WTC11 (cell line): ENCODE results near the gene TMEM59L. TPM values are rescaled to one million over a fixed set of nuclear protein-coding genes. Genes with fewer than 3 reads are reported as not detected.
A peak's percentile ranks its signal among the peaks of the same experiment; 100 is the strongest.

ENCODE experiments used
- ATAC-seq: fragments of 200-7000 bp; cut with Tn5 transposase; 2 replicates; pipeline ENCODE4 v1.10.0; 2021; ENCODE audit warnings: mild to moderate bottlenecking, moderate library complexity
- CTCF ChIA-PET: fragments of 300-600 bp; sonication (Branson Sonifier 250); formaldehyde crosslinking; loops from one replicate; lab custom pipeline; 2021; ENCODE audit warnings: antibody characterized with exemption; lab: Charles Lee
- POLR2A ChIA-PET: fragments of 350-600 bp; sonication (Branson Sonifier 250); formaldehyde crosslinking; loops from one replicate; lab custom pipeline; 2021; ENCODE audit warnings: antibody characterized with exemption; lab: Charles Lee
- DNase-seq: peaks from one replicate; pipeline ENCODE4 v3.0.0; 2021; ENCODE audit warnings: low spot score
- H3K27ac Mint-ChIP-seq: 2 replicates; pipeline ENCODE4 v1.8.0; 2021; ENCODE audit warnings: mixed read lengths
- H3K27me3 Mint-ChIP-seq: 2 replicates; pipeline ENCODE4 v1.8.0; 2021; ENCODE audit warnings: low read depth, mild to moderate bottlenecking, moderate library complexity, mixed read lengths
- H3K36me3 Mint-ChIP-seq: 2 replicates; pipeline ENCODE4 v1.8.0; 2021; ENCODE audit warnings: mixed read lengths
- H3K4me1 Mint-ChIP-seq: 2 replicates; pipeline ENCODE4 v1.8.0; 2022; ENCODE audit warnings: mixed read lengths
- H3K4me3 Mint-ChIP-seq: 2 replicates; pipeline ENCODE4 v1.8.0; 2021; ENCODE audit warnings: mild to moderate bottlenecking, moderate library complexity, mixed read lengths
- H3K9me3 Mint-ChIP-seq: 2 replicates; pipeline ENCODE4 v1.8.0; 2021; ENCODE audit warnings: mixed read lengths
- ATF1 ChIP-seq: sonication (generic); formaldehyde crosslinking; IDR thresholded peaks from 2 replicates; pipeline ENCODE4 v1.8.1; 2023; ENCODE audit warnings: mild to moderate bottlenecking, moderate library complexity, missing genetic modification reagents
- CBFB ChIP-seq: sonication (generic); formaldehyde crosslinking; IDR thresholded peaks from 2 replicates; pipeline ENCODE4 v1.8.1; 2022; ENCODE audit warnings: mild to moderate bottlenecking, low read depth, missing genetic modification reagents
- CREB1 ChIP-seq: sonication (generic); formaldehyde crosslinking; IDR thresholded peaks from 2 replicates; pipeline ENCODE4 v1.8.0; 2023; ENCODE audit warnings: mild to moderate bottlenecking, missing genetic modification reagents
- ERG ChIP-seq: fragments of 250-450 bp; sonication (Bioruptor Pico); IDR thresholded peaks from 2 replicates; pipeline ENCODE4 v1.8.0; 2021; ENCODE audit warnings: mild to moderate bottlenecking
- FOXP1 ChIP-seq: sonication (generic); formaldehyde crosslinking; IDR thresholded peaks from 2 replicates; pipeline ENCODE4 v1.8.0; 2022; ENCODE audit warnings: missing genetic modification reagents, mild to moderate bottlenecking, moderate library complexity, borderline replicate concordance
- HMGA2 ChIP-seq: fragments of 250-450 bp; sonication (Bioruptor Pico); IDR thresholded peaks from 2 replicates; pipeline ENCODE4 v1.4.0; 2021; ENCODE audit warnings: mild to moderate bottlenecking, moderate library complexity
- IRF1 ChIP-seq: sonication (generic); formaldehyde crosslinking; IDR thresholded peaks from 2 replicates; pipeline ENCODE4 v1.8.0; 2023; ENCODE audit warnings: missing genetic modification reagents
- JUN ChIP-seq: sonication (generic); formaldehyde crosslinking; IDR thresholded peaks from 2 replicates; pipeline ENCODE4 v1.8.0; 2023; ENCODE audit warnings: mild to moderate bottlenecking, missing genetic modification reagents
- MLX ChIP-seq: sonication (generic); formaldehyde crosslinking; IDR thresholded peaks from 2 replicates; pipeline ENCODE4 v1.8.1; 2023; ENCODE audit warnings: mild to moderate bottlenecking, missing genetic modification reagents, moderate library complexity
- NR3C1 ChIP-seq: sonication (generic); formaldehyde crosslinking; conservative IDR thresholded peaks from 2 replicates; pipeline ENCODE4 v1.8.1; 2023; ENCODE audit warnings: low read depth, mild to moderate bottlenecking, missing genetic modification reagents
- PRDM15 ChIP-seq: sonication (generic); formaldehyde crosslinking; IDR thresholded peaks from 2 replicates; pipeline ENCODE4 v1.8.0; 2022; ENCODE audit warnings: missing genetic modification reagents
- TCF7 ChIP-seq: sonication (generic); formaldehyde crosslinking; IDR thresholded peaks from 2 replicates; pipeline ENCODE4 v1.8.0; 2022; ENCODE audit warnings: mild to moderate bottlenecking, low read depth, missing genetic modification reagents, moderate library complexity
- TEAD4 ChIP-seq: sonication (generic); formaldehyde crosslinking; IDR thresholded peaks from 2 replicates; pipeline ENCODE4 v1.8.0; 2022; ENCODE audit warnings: mild to moderate bottlenecking, missing genetic modification reagents
- USF1 ChIP-seq: sonication (generic); formaldehyde crosslinking; IDR thresholded peaks from 2 replicates; pipeline ENCODE4 v1.8.0; 2022; ENCODE audit warnings: mild to moderate bottlenecking, missing genetic modification reagents
- USF2 ChIP-seq: sonication (generic); formaldehyde crosslinking; IDR thresholded peaks from 2 replicates; pipeline ENCODE4 v1.8.1; 2023; ENCODE audit warnings: mild to moderate bottlenecking, missing genetic modification reagents, moderate library complexity
- ZBTB21 ChIP-seq: sonication (generic); formaldehyde crosslinking; IDR thresholded peaks from 2 replicates; pipeline ENCODE4 v1.8.1; 2023; ENCODE audit warnings: mild to moderate bottlenecking, missing genetic modification reagents, borderline replicate concordance
- ZNF263 ChIP-seq: sonication (generic); formaldehyde crosslinking; IDR thresholded peaks from 2 replicates; pipeline ENCODE4 v1.8.1; 2022; ENCODE audit warnings: low read depth, mild to moderate bottlenecking, moderate library complexity, missing genetic modification reagents
- ZNF281 ChIP-seq: sonication (generic); formaldehyde crosslinking; IDR thresholded peaks from 2 replicates; pipeline ENCODE4 v1.8.0; 2023; ENCODE audit warnings: mild to moderate bottlenecking, missing genetic modification reagents
- ZNF416 ChIP-seq: fragments of 250-450 bp; sonication (Bioruptor Pico); IDR thresholded peaks from 2 replicates; pipeline ENCODE4 v1.9.0; 2021; ENCODE audit warnings: mild to moderate bottlenecking, inconsistent platforms
- total RNA-seq: library from RNA; stranded (reverse); gene quantifications from 3 replicates; pipeline ENCODE4 v1.2.3, GENCODE V29; 2021

The TMEM59L gene
- total RNA-seq, 1 experiment from 2014 or later: 14.8 TPM

- Mint-ChIP-seq H3K4me1 (peaks cover 32% of the 10 kb centered on the region), H3K9me3 (peaks cover 7% of the 10 kb centered on the region), H3K27me3 (peaks cover 71% of the 10 kb centered on the region), H3K36me3 (peaks cover 5% of the 10 kb centered on the region), H3K4me3 (peak overlapping the region; percentile 70), H3K27ac (no peak overlapping the region)
- TF ChIP-seq PRDM15 (0 out of 2 replicates have a peak, but pooled peaks have one; percentile 10), CBFB (CRISPR knock-in tag) (no peak), ZNF281 (CRISPR knock-in tag) (no peak), ATF1 (no peak), FOXP1 (peak; percentile 32; the same call in 1 of the 2 replicates)
- CTCF ChIA-PET: interaction anchor here (1.1 to 3.4 kb wide), 6 partner anchors 20 to 158 kb away, joined by 3 to 14 read pairs (median 8); no protein-coding TSS in a partner anchor
- POLR2A ChIA-PET: interaction anchor here (2.4 kb wide), 1 partner anchor 20 kb away, joined by 8 read pairs; no protein-coding TSS in a partner anchor
- ATAC-seq (no peak; the same call in 1 of the 2 replicates), DNase-seq (peak; percentile 40)
These were observed 1.0 kb downstream of the TMEM59L start for GRCh38 chr19:18613589-18614234.

- no peak overlapping the region for H3K4me3 Mint-ChIP-seq
- H3K9me3 Mint-ChIP-seq: peaks cover 7% of the 10 kb centered on the region
- H3K27me3 Mint-ChIP-seq: peaks cover 50% of the 10 kb centered on the region
- ChIA-PET CTCF (interaction anchor here (1.1 kb wide), 1 partner anchor 22 kb away, joined by 3 read pairs; no protein-coding TSS in a partner anchor), POLR2A (no interaction called here)
- peaks cover 5% of the 10 kb centered on the region for H3K36me3 Mint-ChIP-seq
- peaks cover 14% of the 10 kb centered on the region for H3K4me1 Mint-ChIP-seq
- H3K27ac Mint-ChIP-seq: no peak overlapping the region
- DNase-seq: no peak
- ATAC-seq: no peak
- TF ChIP-seq USF2 (CRISPR knock-in tag) (no peak), NR3C1 (CRISPR knock-in tag) (no peak), ERG (CRISPR knock-in tag) (no peak), ATF1 (no peak), CREB1 (no peak), USF1 (CRISPR knock-in tag) (no peak), PRDM15 (no peak), MLX (CRISPR knock-in tag) (no peak), TEAD4 (no peak), IRF1 (CRISPR knock-in tag) (no peak), ZBTB21 (CRISPR knock-in tag) (no peak), JUN (CRISPR knock-in tag) (no peak), TCF7 (CRISPR knock-in tag) (no peak), HMGA2 (CRISPR knock-in tag) (no peak), ZNF263 (CRISPR knock-in tag) (no peak), ZNF416 (CRISPR knock-in tag) (no peak)
These were observed 3.4 kb downstream of the TMEM59L start for GRCh38 chr19:18616023-18616422.
